HG02973 (cell line): ENCODE results near the gene SHROOM2.
"Not testable (repeated sequence)": the region's sequence is repeated elsewhere in the genome, so short reads cannot be mapped to it uniquely, and the experiment has no call there.

ENCODE experiments used
- ATAC-seq: cut with Tn5 transposase; IDR thresholded peaks from one replicate; pipeline ENCODE4 v1.9.1; 2021; ENCODE audit warnings: moderate library complexity; ENCODE audit not compliant: unreplicated experiment

The SHROOM2 gene, protein sequence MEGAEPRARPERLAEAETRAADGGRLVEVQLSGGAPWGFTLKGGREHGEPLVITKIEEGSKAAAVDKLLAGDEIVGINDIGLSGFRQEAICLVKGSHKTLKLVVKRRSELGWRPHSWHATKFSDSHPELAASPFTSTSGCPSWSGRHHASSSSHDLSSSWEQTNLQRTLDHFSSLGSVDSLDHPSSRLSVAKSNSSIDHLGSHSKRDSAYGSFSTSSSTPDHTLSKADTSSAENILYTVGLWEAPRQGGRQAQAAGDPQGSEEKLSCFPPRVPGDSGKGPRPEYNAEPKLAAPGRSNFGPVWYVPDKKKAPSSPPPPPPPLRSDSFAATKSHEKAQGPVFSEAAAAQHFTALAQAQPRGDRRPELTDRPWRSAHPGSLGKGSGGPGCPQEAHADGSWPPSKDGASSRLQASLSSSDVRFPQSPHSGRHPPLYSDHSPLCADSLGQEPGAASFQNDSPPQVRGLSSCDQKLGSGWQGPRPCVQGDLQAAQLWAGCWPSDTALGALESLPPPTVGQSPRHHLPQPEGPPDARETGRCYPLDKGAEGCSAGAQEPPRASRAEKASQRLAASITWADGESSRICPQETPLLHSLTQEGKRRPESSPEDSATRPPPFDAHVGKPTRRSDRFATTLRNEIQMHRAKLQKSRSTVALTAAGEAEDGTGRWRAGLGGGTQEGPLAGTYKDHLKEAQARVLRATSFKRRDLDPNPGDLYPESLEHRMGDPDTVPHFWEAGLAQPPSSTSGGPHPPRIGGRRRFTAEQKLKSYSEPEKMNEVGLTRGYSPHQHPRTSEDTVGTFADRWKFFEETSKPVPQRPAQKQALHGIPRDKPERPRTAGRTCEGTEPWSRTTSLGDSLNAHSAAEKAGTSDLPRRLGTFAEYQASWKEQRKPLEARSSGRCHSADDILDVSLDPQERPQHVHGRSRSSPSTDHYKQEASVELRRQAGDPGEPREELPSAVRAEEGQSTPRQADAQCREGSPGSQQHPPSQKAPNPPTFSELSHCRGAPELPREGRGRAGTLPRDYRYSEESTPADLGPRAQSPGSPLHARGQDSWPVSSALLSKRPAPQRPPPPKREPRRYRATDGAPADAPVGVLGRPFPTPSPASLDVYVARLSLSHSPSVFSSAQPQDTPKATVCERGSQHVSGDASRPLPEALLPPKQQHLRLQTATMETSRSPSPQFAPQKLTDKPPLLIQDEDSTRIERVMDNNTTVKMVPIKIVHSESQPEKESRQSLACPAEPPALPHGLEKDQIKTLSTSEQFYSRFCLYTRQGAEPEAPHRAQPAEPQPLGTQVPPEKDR (N-terminal part only)

DNA sequence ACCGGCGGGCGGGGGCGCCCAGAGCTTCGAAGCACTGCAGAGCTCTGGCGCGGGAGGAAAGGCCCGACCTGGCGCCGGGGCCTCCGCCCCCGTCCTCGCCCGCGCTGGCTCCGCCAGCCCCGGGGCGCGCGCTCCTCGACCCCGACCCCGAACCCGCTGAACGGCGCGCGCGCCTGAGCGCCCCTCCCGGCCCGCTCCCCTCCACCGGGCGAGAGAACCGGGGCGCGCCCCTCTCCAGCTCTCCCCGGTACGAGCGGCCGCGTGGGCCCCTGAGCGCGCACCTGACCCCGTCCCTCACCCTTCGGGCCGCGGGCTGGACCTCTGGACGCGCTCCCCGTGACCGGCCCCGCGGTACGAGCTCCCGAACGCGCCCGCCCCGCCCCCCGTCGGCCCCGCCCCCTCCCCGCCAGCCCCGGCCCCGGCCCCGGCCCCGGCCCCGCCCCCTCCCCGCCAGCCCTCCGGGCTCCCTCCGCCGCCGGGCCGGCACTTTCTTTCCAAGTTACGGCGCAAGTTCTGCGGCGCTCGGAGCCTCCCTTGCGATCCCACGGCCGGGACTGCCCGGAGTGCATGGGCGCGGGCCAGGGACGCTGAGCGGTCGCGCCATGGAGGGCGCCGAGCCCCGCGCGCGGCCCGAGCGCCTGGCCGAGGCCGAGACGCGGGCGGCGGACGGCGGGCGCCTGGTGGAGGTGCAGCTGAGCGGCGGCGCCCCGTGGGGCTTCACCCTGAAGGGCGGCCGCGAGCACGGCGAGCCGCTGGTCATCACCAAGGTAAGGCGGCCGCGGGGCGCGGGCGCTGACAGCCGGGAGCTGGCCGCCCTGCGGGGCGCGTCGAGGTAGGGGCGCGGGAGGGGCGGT is at the start of gene SHROOM2:
Gene SHROOM2, plus strand, starts transcription at position 486 of the 854 bp plus-strand sequence. Its CDS starts 117 bp downstream, at position 603.
- no peak for ATAC-seq

DNA sequence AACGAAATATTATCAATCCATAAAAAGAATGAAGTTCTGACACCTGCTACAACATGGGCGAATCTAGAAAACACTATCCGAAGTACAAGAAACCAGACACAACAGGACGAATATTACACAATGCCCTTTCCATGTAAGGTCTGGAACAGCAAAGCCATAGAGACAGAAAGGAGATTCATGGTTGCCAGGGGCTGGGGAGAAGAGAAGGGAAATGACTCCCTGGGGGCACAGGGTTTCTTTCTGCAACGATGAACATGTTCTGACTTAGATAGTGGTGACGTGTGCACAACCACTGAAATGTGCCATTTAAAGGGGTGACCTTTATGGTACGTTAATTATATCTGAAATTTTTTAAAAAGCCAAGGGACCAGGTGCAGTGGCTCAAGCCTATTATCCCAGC is 48.9 kb upstream of the SHROOM2 start:
- no peak for ATAC-seq

DNA sequence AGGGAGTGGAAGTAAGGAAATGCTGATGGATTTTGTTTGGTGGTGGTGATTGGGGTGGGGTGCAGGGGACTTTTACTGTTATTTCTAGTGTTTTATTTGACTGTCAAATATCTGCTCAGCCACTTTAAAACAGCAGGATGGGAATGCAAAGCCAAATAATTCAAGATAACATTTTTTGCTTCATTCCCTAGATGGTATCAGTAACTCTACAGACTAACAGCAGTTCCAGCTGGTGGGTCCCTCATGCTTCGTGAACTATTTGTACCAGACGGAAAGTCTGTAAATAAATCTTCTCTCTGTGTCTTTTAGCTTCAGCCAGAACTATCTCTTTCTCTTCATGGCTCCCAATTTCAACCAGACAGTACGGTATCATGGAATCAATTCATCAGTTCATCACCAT is 48.1 kb upstream of the SHROOM2 start:
- ATAC-seq, result no peak

DNA sequence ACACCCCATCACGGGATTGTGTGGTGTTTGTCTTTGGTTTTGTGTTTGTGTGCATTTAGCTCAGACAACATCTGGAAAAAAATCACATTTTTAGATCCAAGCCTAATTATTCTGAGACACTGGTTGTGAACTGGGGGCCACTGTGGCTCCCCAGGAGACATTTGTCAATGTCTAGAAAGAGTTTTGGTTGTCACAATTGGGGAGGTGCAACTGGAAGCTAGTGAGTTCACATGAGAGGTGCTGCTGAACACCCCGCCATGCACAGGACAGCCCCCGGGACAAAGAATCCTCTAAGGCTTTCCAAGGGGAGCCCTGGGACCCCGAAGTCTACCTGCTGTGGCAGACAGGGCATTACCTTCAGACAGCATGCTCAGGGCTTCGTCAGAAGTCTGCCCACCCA is 47.1 kb upstream of the SHROOM2 start:
- ATAC-seq, result no peak

DNA sequence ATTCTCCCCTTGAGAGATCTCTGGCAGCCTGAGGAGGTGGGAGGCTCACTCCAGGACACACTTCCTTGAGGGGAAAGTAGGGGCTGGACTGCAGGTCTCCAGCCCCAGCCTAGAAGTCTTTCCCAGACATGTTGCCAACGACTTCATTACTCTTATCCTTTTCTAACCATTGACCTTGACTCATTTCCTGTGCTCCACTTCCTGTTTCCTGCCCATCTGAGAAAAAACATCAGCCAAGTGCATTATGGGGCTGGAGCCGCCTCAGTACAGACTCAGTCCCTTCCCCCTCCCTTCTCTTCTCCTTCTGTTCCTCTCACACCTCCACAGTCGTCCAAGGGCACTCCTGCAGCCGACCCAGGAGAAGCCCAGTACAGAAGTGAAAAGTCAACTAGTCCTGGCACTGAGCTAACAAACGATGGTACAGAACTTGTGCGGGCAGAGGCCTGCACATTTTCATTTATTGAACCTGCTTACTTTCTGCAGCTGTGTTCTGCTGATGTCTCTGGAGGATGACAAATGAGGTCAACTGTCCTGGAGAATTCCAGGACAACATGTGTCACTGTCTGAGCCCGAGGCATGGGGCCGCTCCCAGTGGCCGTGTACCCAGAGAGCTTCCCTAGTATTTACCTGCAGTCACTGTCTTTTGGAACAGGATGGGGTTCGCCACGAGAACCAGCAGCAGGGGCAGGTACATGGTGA is 40.7 kb upstream of the SHROOM2 start:
- no peak for ATAC-seq

DNA sequence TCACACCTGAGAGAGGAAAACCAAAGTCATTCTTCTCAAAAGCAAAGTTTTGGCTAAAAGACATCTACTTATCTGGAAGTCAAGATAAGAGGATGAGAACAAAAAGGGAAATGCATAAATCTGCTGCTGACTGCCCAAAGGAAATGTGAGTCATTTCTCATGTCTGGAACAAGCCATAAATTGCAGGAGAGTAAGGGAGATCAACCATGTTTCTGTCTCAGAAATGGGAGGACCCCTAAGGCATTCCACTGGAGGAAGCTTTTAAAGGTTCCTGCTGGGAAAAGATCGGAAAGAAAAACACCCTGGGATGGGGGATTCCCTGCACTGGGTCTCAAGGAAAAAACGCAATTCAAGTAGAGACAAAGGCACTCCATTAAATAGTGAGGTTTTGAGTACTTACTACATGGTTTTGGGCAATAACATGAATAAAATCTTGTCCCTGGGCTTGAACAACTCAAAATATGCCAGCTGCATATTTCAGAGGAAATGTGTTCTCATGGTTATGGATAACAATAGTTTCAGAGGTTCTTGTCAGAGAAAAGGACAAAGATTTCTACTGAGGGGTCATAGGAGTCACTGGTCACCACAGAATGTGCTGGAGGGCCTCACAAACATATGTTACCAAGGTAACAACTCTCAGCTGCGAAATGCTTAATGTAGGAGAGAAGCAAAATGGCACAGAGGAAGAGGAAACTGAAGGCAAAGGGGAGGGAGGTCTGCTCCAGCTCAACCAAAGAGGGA is 39.9 kb upstream of the SHROOM2 start:
- ATAC-seq, result no peak

DNA sequence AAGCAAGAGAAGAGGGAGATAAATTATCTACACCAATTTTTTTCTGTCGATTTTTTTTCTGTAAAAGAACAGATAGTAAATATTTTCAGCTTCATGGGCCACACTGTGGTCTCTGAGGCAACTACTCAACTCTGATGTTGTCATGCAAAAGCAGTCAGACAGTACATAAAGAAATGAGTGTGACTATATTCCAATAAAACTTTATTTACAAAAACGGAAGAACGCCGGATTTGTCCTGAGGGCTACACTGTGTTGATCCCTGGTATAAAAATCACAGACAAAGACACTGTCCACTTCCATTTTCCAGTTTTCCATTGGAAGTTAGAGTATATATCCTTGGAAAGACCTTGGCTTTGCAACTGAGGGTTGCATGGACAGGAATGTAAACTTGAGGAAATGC is 38.6 kb upstream of the SHROOM2 start:
- no peak for ATAC-seq

DNA sequence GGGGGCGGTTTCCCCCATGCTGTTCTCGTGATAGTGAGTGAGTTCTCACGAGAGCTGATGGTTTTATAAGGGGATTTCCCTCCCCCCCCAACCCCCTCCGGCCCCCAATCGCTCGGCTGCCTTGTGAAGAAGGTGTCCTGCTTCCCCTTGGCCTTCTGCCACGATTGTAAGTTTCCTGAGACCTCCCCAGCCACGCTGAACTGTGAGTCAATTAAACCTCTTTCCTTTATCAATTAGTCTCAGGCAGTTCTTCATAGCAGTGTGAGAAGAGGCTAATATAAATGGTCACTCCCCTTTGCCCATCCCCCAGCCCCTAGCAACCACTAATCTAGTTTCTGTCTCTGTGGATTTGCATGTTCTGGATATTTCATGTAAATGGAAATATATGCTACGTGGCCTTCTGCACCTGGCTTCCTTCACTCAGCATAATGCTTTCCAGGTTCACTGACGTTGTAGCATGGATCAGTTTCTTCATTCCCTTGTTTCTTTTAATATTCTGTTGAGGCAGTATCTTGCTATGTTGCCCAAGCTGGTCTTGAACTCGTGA is 37.0 kb upstream of the SHROOM2 start:
- ATAC-seq, result no peak

DNA sequence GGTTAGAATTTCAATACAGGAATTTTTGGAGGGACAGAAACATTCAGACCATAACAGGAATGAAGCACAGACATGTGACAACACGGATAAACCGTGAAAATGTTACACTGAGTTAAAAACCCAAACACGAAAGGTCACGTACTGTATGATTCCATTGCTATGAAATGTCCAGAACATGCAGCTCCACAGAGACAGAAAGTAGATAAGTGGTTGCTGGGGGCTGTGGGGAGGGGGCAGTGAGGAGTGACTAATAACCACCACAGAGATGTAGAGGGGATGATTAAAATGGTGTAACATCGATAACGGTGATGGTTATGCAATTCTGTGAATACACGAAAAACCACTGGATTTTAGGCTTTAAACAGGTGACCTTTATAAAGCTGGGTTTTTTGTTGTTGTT is 28.9 kb upstream of the SHROOM2 start:
- ATAC-seq, result no peak

DNA sequence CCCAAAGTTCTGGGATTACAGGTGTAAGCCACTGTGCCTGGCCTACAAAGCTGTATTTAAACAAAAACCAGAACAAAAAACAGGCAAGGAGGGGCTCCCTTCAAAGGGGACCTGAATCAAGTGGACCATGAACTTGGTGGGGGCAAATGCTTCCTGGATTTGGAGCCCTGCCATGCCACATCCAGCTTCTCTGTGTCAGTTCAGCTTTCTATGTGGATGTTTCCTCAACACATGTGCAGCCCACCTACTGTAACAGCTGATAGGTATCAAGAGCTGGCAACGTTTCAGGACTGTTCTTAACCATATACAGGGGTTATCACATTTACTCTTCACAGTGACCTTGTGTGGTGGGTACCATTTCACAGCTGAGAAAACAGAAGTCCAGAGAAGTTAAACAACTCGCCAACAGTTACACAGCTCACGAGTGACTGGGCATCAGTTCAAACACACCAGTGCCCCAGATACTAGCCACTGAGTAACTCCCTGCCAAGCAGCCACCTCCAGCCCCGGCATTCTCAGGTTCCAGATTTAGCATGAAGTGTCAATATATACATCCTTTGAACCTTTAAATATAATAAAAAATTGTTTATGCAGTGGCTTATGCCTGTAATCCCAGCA is 28.1 kb upstream of the SHROOM2 start:
- ATAC-seq, result no peak

DNA sequence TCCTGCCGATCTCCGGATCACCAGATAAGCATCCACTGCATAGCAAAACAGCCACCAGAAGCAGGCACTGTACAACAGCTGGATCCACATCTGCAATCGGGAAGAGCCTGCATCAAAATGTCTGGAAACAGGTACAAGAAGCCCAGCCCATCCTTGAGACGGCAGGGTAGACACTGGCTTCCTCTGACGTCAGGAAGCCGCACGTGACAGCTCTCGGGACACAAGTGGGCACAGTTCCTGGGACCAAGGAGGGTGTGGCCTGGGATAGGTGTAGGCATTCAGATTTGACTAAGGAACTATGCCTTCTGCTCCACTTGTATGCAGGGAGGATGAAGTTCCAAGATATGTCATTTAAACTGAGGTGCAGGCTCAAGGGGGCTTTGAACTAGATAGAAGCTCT is 26.9 kb upstream of the SHROOM2 start:
- no peak for ATAC-seq

DNA sequence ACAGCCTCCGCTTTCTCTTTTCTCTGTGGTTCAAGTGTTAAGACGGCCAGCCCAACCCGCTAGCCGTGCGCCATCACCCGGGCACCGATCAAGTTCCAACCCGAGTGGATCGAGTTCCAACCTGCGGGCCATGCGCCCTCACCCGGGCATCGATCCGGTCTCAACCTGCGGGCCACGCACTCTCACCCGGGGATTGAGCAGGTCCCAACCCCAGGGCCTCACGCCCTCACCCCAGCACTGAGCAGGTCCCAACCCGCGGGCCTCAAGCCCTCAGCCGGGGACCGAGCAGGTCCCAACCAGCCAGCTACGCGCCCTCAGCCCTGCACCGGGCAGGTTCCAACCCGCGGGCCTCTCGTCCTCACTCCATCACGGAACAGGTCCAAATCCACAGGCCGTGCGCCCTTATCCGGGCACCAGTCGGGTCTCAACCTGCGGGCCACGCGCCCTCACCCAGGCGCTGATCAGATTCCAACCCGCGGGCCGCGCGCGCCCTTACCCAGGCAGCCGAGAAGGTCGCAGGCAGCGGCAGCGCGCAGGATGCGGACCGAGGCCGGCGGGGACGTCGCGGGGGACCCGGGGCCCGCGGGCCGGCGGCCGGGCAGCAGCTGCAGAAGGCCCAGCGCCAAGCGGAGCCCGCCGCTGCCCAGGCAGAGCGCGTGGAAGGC is 21.0 kb upstream of the SHROOM2 start:
- no peak for ATAC-seq

DNA sequence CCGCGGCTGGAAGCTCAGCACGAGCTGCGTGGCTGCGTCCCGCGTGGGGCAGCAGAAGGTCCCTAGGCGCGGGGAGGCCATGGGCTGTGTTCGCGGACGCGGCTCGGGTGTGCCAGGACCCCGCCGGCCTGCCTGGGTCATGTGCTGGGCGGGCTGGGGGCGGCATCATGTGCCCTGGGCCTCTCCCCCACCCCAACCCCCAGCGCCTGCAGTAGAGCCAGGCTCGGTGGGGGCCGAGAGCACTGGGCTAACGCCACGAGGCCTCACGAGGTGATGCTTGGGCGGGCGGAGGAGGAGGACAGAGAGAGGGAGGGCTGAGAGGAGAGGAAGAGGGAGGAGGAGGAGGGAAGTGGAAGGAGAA is 20.5 kb upstream of the SHROOM2 start, which contains the start of gene GPR143:
Gene GPR143, minus strand, starts transcription at position 111 of the 361 bp plus-strand sequence. Its CDS starts 30 bp downstream, at position 81.
- no peak for ATAC-seq

DNA sequence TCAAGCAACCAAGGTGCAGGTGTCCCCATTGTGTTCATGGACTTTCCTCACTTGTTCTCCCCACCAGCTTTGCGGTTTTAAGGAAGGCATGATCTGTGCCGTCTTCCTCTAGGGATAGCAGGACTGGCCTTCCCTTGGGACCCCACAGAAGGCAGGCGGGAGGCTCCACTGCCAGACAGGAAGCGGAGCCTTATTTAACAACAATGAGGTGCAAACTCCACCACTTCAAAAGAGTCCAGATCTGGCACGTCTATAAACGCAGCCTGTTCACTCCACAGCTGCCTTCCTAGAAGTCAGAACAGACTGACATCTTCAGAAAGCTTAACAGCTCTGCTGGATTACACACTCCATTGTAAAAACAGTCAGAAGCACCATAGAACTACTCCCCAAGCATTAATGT is 18.9 kb upstream of the SHROOM2 start:
- no peak for ATAC-seq

DNA sequence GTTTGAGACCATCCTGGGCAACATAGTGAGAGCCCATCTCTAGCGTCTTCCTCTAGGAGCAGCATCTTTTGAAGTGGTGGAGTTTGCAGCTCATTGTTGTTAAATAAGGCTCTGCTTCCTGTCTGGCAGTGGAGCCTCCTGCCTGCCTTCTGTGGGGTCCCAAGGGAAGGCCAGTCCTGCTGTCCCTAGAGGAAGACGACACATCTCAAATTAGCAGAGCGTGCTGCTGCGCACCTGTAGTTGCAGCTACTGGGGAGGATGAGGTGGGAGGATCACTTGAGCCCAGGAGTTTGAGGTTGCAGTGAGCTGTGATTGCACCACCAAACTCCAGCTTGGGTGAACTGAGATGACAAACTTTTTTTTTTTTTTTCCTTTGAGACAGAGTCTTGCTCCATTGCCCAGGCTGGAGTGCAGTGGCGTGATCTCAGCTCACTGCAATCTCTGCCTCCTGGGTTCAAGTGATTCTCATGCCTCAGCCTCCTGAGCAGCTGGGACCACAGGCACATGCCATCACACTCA is 17.8 kb upstream of the SHROOM2 start:
- not testable (repeated sequence) for ATAC-seq

DNA sequence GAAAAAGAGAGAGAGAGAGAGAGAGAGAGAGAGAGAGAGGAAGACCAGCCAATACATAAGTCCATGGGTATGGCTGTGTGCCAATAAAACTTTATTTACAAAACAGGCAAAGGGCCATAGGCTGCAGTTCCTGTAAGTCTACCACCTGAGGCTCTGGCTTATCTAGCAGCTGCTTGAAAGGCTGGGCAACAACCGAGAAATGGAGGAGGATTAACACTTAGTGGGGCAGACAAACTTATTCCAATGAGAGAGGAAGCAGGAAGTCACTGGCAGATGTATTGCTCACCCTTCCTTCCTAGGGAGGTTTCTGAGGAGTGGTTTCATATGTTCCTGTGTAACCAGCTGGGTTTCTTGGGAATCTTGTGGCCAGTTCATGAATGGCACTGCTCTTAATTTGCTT is 15.9 kb upstream of the SHROOM2 start:
- no peak for ATAC-seq

DNA sequence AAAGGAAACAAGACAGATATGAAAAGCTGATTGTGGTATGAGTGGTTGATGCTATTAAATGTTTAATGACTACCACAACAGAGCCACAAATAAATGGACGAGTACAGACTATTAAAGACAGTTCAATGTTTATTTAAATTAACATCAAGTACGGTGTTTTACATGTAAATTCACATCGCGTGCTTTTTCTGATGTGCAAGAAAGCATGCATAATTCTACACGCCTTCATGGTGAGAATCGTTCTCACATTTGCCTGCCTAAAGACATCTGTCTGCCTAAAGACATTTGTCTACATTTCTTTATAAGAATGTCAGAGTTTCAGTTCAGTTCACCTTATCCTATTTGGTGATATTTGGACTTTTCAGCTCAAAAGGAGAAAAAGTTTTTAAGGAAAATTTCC is 13.3 kb upstream of the SHROOM2 start:
- ATAC-seq, result no peak
